CD4-positive, alpha-beta T cell treated with Interleukin-15 for 4 hours (primary cell): ENCODE data around the gene PIGB.
"Not testable (repeated sequence)": the region's sequence is repeated elsewhere in the genome, so short reads cannot be mapped to it uniquely, and the experiment has no call there.

Source experiments
- DNase-seq: peaks from one replicate; pipeline ENCODE4 v3.0.0-alpha.2; 2020; ENCODE audit warnings: low spot score

Gene PIGB

DNA sequence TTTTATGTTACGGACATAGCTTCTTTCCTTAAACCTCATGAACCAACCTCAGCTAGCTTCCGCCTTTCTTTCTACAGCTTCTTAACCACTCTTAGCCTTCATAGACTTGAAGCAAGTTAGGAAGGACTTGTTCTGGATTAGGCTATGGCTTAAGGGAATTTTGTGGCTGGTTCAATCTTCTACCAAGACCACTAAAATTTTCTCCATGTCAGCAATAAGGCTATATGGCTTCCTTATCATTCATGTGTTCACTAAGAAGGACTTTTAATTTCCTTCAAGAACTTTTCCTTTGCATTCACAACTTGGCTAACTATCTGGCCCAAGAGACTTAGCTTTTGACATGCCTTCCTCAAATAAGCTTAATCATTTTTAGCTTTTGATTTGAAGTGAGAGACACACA, 64.7 kb downstream of the PIGB start:
- no peak for DNase-seq

DNA sequence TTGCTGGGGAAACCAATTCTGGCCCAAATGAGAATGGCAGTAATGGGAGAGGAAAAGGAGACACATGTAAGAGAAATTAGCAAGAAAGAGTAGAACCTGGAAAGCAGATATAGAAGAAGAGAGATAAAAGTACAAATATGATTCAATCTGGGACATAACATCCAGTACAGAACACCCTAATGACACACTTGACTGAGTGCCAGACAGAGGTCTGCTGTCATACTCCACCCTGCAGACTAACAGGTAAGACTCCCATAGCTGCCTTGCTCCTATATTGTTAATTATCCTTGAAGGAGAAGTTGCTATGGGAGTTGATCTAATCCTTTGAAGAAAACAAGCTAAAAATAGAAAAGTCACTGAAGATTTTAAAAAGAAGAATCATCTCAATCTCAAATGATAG, 68.0 kb downstream of the PIGB start:
- no peak for DNase-seq

DNA sequence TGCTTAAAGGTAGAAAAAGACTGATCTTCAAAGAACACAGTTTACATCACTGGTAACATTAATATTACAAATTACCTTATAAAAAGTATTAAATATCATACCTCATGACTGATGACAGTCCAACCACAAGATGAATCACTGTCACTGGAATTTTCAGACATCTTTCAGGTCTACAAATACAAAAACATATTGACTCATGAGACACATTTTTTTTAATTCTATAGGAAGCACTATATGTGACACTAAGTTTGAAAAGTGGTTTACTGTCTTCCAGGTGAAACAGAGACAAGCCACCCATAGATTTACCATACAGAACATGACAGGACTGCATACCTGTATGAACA, 70.2 kb downstream of the PIGB start:
- DNase-seq = peak; percentile 10

DNA sequence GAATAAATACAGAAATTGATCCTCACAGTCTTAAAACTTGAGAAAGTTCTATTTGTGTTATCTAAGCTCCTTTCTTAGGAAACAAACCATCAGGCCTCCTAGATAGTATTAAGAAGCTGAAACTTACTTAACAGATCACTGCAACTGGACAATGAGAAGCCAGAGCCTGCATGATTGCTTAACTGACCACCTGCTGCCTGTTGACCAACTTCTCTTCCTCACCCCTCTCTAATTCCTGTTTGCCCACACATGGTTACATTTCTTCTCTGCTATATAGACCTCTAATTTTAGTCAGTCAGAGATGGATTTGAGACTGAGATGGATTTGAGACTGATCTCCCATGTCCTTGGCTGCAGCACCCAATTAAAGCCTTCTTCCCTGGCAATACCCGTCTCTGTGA, 75.7 kb downstream of the PIGB start:
- no peak for DNase-seq

DNA sequence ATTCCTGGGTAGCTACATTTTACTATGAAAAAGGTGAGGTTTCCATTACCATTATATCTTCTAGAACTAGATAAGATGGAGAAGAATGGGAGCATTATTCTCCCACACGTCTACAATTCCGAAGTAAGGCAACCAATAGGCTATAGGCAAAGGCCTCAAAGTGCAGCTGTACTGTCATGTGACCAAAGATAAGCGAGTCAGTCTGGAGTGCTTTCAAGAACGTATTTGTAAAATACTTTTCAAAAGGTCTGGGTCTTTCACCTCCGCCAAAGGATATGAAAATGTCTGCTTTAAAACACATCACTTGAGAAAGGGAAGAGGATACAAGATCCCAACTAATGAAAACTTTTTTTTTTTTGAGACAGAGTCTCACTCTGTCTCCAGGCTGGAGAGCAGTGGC, 79.2 kb downstream of the PIGB start:
- no peak for DNase-seq

DNA sequence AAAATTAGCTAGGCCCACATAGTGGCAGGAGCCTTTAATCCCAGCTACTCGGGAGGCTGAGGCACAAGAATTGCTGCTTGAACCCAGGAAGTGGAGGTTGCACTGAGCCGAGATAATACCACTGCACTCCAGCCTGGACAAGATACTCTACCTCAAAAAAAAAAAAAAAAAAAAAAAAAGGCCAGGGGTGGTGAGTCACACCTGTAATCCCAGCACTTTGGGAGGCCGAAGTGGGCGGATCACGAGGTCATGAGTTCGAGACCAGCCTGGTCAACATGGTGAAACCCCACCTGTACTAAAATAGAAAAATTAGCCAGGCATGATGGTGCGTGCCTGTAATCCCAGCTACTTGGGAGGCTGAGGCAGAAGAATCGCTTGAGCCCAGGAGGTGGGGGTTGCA, 81.0 kb downstream of the PIGB start:
- not testable (repeated sequence) for DNase-seq

DNA sequence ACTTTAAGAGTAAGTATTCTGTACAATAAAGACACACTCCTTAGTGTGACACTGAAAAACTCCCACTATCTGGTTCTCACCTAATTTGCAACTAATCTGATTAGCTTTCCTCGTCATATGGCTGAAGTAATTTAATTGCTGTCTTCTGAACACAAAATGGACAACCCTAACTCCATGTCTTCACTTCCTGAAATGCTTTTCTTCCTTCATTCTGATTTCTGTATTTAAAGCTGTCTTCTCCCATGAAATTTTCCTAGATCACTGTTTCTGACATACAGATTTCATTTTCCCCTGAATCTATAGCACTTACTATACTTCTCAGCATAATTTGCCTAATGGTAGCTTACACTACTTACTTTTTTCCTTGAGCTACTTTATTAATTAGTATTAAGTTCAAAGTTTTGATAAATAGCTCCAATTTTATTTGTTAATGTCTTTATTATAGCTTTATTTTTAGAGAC, 82.8 kb downstream of the PIGB start:
- no peak for DNase-seq

DNA sequence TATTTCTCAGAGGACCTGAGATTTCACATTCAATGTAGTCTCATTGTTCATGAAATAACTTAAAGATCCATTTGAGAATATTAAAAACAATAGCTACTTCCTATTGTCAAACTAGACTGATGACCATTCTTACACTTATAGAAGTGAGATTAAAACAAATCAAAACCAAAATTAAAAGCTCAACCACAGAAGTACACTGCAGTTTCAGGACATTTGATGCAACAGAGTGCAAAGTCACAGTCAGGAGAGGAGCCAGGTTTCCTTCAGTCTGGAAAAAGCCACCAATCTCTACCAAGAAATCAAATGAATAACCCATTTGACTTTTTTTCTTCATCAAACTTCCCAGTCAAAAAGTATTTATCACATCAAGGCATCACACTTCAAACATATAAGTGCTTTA, 83.7 kb downstream of the PIGB start:
- DNase-seq = no peak

DNA sequence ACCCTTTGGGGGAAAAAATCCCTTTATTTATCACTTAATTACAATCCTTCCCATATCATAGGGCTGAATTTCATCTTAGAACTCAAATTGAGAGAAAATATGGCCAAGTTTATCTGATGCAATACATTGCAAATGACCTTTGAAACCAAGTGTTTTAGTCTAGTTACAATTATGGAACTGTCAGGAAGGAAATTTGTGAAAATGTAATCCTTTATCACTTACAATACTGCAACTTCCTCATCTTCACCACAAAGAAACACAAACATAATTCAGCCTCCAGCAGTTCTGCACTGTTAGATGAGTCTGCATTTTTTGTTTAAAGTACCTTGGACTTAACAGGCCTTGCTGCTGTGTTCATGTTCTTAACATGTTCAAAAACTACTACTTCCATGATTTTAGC, 84.5 kb downstream of the PIGB start:
- peak; percentile 3 for DNase-seq
